Erythroblast (primary cell): ENCODE results near the gene TMEM182.

Experiments used
- GATA1 ChIP-seq: IDR thresholded peaks from 2 replicates; pipeline ENCODE4 v1.6.1; 2011; ENCODE audit warnings: low read depth, mild to moderate bottlenecking, control low read depth, low read length, moderate library complexity
- POLR2A ChIP-seq: IDR thresholded peaks from 2 replicates; pipeline ENCODE4 v1.6.1; 2011; ENCODE audit warnings: mild to moderate bottlenecking, low read length

DNA sequence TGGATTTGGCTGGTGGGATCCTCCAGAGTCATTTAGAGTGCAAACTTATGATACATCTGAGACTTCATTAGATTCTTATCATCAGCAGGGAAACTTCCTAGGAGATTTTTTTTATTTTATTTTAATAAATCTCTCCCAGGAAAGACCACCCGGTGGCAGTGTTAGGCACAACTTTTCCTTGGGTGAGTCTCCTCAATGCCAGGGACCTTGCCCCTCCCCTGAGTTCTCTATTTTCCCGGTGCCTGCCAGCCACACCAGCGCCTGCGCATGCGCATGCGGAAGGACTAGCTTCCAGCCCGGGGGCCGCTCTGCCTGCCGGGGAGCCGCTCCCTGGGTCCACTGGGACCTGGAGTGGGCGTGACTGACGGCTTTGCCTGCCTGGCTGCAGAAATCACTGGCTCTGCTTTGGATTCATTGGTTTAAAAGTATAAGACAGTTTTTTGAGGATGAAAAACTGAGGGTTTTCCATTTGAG lies 86.6 kb downstream of the TMEM182 start:
- TF ChIP-seq POLR2A: no peak
- TF ChIP-seq GATA1: no peak
